GM18867 (cell line): ENCODE data around the gene CCNK.

Experiments used
- ATAC-seq: cut with Tn5 transposase; IDR thresholded peaks from one replicate; pipeline ENCODE4 v1.9.1; 2021; ENCODE audit warnings: mild to moderate bottlenecking, moderate library complexity; ENCODE audit not compliant: unreplicated experiment

CCNK gene

GRCh38 chr14:99505089-99505488 is 23.9 kb downstream of the CCNK start:
- no peak for ATAC-seq

- ATAC-seq: no peak
These were observed 25.1 kb downstream of the CCNK start for GRCh38 chr14:99506276-99506675.

GRCh38 chr14:99507860-99508640 is 26.8 kb downstream of the CCNK start:
- no peak for ATAC-seq

- ATAC-seq: no peak
These were observed 27.9 kb downstream of the CCNK start for GRCh38 chr14:99508896-99509629.

DNA sequence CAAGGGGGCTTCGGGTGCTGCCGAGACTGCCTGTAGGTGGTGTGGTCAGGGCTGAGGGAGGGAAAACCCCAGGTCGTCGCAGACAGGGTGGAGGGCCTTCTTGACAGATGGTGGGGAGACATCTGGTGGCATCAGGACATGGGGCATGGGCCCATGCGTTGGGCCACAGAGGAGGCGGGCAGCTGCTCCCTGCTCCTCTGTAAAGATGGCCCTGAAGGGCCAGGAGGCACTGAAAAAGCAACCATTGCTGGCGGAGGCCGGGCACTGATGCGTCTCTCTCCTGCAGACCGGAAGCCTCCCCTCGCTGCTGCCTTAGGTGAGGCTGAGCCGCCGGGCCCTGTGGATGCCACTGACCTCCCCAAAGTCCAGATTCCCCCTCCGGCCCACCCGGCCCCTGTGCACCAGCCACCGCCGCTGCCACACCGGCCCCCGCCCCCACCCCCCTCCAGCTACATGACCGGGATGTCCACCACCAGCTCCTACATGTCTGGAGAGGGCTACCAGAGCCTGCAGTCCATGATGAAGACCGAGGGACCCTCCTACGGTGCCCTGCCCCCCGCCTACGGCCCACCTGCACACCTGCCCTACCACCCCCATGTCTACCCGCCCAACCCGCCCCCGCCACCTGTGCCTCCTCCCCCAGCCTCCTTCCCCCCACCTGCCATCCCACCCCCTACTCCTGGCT is 28.8 kb downstream of the CCNK start:
- no peak for ATAC-seq

GRCh38 chr14:99510556-99511139 is 29.4 kb downstream of the CCNK start:
- no peak for ATAC-seq

DNA sequence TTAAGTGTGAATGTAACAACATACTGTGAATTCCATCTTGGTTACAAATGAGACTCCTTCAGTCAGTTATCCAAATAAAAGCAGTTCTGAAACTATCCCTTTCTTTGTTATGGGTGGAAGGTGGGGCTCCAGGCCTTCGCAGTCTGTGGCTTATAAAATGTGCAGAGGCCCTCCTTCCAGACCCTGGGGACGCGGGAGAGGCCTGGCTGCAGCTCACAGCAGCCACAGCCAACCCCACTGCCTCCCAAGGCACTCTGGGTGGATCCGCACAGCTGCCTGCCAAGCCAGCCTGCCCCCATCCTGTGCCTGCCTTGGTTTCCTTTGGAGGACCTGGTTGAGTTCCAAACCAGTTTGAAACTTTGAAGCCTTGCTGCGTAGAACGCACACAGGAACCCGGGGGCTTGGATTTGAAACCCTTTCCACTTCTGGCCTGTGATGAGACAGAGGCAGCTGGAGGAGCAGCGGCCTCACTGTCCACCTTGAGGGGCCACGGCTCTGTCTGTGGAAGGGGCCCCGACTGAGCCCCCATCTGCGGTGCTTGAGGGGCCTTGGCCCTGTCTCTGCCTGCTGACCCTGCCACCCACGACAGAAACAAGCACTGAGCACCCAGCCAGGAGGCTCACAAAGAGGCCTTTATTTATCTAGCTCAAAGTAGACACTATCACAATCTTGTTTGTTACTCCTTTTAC is 30.4 kb downstream of the CCNK start:
- no peak for ATAC-seq

DNA sequence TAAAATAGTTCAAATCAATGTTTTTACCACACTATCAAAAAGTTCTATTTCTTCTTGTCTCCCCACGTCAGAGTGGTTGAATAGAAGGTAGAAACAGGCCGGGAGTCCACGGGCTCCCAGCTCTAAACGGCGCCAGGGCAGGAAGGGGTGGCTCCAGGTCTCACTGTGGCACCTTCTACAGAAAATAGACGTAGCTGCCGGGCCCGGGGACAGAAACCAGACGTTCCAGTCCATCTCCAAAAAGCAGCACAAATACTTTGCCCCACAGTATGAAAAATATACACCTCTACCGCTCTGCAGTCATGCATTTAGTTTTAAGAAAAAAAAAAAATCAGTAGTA is 30.9 kb downstream of the CCNK start:
- no peak for ATAC-seq

DNA sequence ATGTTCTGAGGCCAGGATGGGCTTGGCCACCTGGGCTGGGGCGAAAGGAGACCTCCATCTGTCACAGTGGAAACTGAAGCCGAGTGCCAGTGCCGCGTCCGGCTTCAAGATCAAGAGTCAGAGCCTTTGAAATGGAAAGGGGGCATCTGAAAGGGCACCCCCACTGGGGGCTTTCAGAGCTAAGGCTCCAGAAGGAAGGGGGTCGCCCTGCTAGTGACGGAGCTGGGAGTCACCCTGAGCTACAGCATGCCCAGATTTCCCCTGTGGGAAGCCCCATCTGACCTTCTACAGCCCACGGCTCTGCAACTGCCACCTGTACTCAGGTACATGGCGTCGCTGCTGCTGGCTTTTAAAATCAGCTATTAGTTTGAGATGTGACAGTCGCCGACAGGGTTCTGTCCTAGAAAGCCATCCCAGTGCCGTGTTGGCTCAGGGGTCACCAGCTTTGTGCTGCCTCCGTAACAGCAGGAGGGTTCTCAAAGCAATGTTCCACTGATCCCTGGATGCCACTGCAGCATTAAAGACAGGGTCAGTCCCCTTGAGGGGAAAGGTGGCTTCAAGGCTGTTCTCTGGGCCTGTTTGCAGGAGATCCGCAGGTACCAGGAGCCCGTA is 31.5 kb downstream of the CCNK start:
- ATAC-seq: no peak

GRCh38 chr14:99513183-99513694 is 32.0 kb downstream of the CCNK start:
- ATAC-seq: no peak

DNA sequence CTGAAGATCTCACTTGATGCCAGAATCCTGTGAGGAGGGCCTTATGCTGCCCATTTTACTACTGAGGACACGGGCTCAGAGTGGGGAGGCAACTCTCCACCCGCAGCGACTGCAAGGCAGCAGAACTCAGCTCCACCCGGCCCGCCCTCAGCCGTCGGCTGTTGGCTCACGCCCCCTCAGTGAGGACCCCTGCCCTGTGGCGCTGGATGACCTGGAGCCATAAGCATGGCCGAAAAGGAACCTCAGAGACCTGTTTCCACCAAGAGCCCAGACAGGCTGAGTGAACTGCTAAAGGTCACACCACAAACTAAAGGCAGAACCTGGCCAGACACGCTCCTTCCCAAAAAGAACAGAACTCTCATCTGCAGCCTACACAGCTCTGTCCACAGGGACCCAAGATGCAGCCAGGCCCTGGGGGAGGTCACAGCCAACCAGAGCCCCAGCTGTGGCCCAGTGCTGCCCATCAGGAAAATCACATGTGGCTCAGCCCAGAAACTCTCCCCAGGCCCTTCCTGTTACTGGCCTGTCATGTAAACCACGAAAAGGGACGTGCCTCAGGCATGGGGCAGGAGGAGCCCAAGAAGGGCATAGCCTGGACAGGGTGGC is 32.8 kb downstream of the CCNK start:
- ATAC-seq: no peak

GRCh38 chr14:99514552-99515300 is 33.5 kb downstream of the CCNK start:
- no peak for ATAC-seq

- no peak for ATAC-seq
These were observed 34.3 kb downstream of the CCNK start for GRCh38 chr14:99515301-99516155.

DNA sequence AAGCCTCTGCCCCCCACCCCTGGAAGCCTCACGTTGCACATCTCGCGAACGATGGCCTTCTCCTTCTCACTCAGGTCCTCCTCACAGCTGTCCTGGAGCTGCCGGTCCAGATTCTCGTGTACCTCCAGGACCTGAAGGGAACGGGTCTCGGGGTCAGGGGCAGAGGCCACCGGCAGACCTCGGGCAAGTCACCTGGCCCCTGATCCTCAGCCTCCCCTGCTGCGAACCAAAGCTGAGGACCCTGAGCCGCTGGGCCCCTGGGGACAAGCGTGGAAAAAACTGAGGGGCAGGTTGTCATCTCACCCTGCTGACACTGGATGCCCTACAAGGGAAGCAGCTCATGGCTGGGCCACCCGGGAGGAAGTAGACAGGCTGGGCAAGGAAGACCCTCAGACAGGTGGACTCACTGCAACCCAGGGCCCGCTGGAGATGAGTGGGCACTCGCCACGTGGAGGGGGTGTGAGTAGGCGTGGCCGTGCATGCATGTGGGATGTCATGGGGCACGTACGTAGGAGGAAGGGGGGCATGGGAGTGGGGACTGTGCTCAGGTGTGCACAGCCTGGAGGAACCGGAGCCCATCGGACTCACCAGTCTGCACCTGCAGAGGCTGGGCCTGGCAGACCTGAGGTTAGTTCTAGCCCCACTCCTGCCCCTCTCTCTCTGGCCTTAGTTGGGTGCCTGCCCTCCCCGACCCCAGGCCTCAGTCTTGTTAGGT is 35.1 kb downstream of the CCNK start:
- ATAC-seq: no peak

DNA sequence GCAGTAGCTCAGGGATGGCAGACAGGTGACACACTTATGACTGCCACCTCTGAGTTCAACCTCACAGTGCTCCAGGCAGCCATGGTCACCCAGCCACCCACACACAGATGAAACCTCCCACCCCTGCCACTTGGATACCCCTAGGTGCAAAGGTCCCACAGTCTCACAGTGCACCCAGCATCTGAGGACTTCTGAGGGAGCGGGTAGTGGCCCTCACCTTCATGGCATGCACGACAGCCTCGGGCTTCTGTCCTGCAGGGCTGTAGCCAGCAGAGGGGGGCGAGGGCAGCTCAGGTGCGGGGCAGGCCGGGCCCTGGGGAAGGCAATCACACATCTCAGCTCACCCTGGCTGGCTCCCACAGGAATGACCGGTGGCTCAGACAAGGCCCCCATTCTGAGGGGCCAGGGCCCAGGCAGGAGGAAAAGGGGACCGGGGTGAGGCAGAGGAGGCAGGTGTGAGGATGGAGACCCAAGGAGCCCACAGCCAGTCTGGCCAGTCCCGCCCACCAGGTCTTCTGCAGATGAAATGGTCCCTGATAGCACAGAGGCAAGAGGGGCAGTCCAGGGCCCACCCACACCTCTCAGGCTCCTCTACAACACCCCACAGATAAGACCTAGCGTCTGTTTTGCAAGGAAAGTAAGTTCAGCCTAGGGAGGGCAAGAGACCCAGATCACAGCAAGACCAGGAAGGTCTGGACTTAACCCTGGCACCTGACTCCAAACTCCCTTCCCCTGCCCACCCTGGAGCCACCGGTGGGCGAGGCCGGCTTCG is 35.8 kb downstream of the CCNK start:
- ATAC-seq: no peak

DNA sequence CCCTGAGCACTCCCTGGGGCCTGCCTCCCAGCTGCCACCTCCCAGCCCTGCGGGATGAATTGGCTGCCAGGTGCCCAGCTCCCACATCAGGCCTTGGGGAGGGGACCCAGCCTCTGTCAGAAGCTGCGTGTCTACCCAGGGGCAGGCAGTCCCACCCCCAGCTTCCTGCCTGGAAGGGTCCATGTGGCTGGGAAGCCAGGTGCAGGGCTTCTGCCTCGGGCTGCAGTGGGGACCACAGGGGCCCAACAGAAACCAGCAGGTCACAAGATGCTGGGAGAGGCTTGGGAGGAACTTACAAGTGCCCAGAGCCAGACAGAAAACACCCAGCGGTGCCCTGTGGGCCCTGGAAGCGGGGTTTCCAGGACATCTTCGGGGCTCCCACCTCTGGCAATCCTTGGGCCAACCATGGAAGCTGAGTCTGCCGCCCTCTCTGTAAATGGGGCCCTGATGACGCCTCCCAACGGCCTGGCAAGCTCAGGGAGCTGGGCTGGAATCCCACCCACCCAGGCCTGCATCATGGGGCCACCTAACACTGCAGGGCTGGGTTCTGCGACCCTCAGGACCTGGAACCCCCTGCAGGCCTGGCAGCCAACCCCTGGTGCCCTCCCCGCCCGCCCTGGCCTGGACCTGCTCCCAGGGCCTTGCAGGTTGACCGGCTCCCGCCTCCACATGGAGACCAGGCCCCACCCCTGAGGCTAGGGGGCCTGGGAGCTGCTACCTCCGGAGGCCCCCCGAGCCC is 36.6 kb downstream of the CCNK start:
- ATAC-seq: no peak
